ENCODE results near the gene ABCC10.

ABCC10 gene

GRCh38 chr6:43499028-43499815, 71.9 kb downstream of the ABCC10 start:
- DNase-seq: no peak
